Measurements from ENCODE around the gene PRKG1.

PRKG1 gene

DNA sequence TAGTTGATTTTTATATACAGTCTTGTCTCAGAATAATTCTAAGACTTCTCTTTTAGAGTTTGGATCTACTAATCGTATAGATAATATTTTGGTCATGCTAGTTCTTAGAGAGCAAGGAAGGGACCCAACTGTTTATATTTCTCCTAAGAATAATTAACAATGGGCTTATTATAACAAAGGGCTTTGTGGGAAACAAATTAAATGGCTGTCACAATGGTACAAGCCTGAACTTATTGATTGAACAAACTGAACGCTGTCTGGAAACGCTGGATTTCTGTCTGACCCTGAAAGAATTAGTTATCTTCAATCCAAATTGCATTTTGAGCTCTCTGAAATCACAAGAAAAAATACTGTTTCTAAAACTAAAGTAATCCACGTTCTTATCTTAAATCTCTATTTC lies 568.3 kb downstream of the PRKG1 start:
- TF ChIP-seq, protein P1, sequence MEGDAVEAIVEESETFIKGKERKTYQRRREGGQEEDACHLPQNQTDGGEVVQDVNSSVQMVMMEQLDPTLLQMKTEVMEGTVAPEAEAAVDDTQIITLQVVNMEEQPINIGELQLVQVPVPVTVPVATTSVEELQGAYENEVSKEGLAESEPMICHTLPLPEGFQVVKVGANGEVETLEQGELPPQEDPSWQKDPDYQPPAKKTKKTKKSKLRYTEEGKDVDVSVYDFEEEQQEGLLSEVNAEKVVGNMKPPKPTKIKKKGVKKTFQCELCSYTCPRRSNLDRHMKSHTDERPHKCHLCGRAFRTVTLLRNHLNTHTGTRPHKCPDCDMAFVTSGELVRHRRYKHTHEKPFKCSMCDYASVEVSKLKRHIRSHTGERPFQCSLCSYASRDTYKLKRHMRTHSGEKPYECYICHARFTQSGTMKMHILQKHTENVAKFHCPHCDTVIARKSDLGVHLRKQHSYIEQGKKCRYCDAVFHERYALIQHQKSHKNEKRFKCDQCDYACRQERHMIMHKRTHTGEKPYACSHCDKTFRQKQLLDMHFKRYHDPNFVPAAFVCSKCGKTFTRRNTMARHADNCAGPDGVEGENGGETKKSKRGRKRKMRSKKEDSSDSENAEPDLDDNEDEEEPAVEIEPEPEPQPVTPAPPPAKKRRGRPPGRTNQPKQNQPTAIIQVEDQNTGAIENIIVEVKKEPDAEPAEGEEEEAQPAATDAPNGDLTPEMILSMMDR (IDR thresholded peaks at IDR 0.05) = no peak
- TF ChIP-seq ZFX (IDR thresholded peaks at IDR 0.05; ENCODE audit: borderline replicate concordance) = no peak
- H3K27ac ChIP-seq = no peak overlapping the region

DNA sequence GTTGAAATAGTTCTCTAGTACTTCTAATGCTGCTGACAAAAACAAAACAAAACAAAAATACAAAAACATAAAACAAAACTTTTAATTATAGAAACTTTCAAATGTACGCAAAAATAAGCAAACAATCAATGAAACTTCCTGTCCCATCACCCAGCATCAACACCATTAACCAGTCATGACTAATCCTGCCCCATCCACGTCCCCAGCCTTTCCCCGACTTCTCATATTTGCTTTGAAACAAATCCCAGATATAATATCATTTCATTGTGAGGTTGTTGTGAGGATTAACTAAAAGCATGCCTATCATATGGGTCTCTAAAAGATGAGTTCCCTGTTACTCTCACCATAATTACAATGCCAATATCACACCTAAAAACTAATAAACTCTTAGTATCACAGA lies 569.4 kb downstream of the PRKG1 start:
- no peak for TF ChIP-seq ZFX (IDR thresholded peaks at IDR 0.05; ENCODE audit: borderline replicate concordance)
- TF ChIP-seq, protein P1 (IDR thresholded peaks at IDR 0.05) = no peak
- no peak overlapping the region for H3K27ac ChIP-seq

DNA sequence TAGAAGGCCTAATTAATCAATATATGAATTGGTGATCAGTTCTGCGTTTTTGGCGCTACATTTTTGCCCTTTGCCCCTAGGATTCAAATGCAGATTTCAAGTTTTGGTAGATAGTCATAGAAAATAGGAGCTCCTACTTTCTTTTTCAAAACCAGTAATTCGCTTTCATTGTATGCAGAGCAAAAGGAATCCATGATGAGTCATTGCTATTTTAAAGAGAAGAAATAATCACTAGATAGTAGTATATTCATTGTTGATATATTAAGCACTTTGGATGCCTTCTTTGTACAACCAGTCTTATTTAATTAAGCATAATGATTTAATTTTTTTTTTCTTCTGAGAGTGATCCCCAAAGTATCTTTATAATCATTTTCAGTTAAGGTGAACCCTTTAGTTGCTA lies 574.8 kb downstream of the PRKG1 start:
- H3K27ac ChIP-seq = no peak overlapping the region
- TF ChIP-seq ZFX (IDR thresholded peaks at IDR 0.05; ENCODE audit: borderline replicate concordance) = no peak
- TF ChIP-seq, protein P1 (IDR thresholded peaks at IDR 0.05) = no peak

DNA sequence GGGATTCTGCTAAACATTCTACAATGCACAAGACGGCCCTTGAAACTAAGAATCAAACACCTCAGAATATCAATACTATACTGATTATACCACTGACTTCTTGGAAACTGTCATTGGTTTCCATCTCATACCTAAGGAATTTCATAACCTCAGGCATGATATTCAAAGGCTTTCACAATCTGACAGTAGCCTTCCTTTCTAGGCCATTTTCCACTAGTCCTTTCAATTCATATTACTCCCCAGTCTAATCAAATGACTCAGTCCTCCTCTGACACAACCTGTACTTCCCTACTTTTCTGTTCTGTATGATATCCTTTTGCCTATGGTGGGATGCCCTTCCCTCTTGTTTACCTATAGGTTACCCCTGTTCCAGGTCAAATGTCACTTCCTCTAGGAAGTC lies 576.8 kb downstream of the PRKG1 start:
- TF ChIP-seq ZFX (IDR thresholded peaks at IDR 0.05; ENCODE audit: borderline replicate concordance) = no peak
- TF ChIP-seq, protein P1 (IDR thresholded peaks at IDR 0.05) = no peak
- no peak overlapping the region for H3K27ac ChIP-seq

DNA sequence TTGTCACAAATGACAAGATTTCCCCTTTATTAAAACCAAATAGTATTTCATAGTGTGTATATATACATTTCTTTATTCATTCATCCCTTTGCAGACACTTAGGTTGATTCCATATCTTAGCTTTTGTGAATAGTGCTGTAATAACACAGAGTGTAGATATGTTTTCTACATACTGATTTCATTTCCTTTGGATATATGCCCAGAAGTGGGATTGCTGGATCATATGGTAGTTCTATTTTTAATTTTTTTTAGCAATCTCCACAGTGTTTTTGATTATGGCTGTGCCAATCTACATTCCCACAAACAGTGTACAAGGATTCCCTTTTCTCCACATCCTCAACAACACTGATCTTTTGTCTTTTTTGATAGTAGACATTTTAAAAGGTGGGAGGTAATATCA lies 578.7 kb downstream of the PRKG1 start:
- no peak overlapping the region for H3K27ac ChIP-seq
- TF ChIP-seq, protein P1 (IDR thresholded peaks at IDR 0.05) = no peak

DNA sequence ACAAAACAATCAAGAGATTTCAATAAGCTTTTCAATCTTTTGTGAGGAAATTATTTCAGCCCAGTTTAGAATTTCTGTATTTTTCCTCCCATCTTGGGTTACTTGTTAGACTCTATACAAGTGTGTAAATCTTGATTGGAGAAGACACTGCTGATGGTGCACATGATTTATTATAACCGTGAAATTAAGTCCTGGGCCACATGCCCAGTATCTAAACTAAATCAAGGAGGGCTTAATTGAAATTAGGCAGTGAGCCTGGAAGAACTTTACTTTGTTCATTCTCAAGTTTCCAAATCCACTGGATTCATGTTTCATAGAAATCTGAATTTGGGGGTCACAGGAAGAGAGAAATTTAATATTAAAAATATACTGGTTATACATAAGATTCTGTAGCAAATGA lies 580.6 kb downstream of the PRKG1 start:
- H3K27ac ChIP-seq = no peak overlapping the region
- no peak for TF ChIP-seq ZFX (IDR thresholded peaks at IDR 0.05; ENCODE audit: borderline replicate concordance)
- TF ChIP-seq, protein P1 (IDR thresholded peaks at IDR 0.05) = no peak

DNA sequence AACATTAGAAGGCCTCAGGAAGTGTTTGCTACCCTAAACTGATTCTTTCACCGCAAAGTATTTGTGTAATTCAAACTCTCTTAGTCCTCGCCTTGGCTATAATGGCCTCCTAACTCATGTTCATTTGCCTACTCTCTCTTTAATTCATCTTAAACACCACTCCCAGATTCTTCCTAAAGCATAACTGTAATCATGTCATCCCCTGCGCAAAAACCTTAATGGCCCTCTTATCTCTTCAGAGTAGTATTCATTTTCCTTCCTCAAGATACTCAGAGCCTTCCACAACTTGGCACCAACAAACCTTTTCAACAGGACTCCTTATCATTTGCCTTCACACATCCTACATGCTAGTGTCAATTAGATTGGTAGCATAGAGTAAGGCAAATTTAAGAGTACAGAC lies 582.2 kb downstream of the PRKG1 start:
- TF ChIP-seq, protein P1 (IDR thresholded peaks at IDR 0.05) = no peak
- TF ChIP-seq ZFX (IDR thresholded peaks at IDR 0.05; ENCODE audit: borderline replicate concordance) = no peak
- no peak overlapping the region for H3K27ac ChIP-seq
